ENCODE data around the gene ARHGEF16.

- TF ChIP-seq CTCF (IDR thresholded peaks at IDR 0.05; ENCODE audit: low read length), result no peak
- no peak for TF ChIP-seq EZH2 (optimal IDR thresholded peaks at IDR 0.05; ENCODE audit: low read depth, low read length)
These were observed 30.6 kb downstream of the ARHGEF16 start for GRCh38 chr1:3485016-3485415.
